Lung (tissue), 12 donors: ENCODE data around the gene PLA2G15. TPM values are rescaled to one million over a fixed set of nuclear protein-coding genes. Genes with fewer than 3 reads are reported as not detected.

Source experiments
- ATAC-seq: fragments of 200-7000 bp; cut with Tn5 transposase; one replicate; pipeline ENCODE4 v1.9.1; 2020; ENCODE audit warnings: moderate number of reproducible peaks; ENCODE audit not compliant: insufficient read depth, low FRiP score
- DNase-seq, 3 donors: peaks; one replicate each; pipeline ENCODE4 v3.0.0-alpha.2; 2013 to 2017
- H3K27ac ChIP-seq, 2 donors: one replicate each; pipeline ENCODE4 v1.5.1; 2013; ENCODE audit warnings: mild to moderate bottlenecking in 2 of 2, moderate library complexity in 2 of 2, control low read depth in 1 of 2, inconsistent platforms in 1 of 2, low read depth in 1 of 2, low read length in 1 of 2
- H3K27me3 ChIP-seq, 3 donors: one replicate each; pipeline ENCODE4 v1.5.1; 2013; ENCODE audit warnings: low read length in 2 of 3; ENCODE audit not compliant: control insufficient read depth in 3 of 3, insufficient read depth in 3 of 3
- H3K36me3 ChIP-seq, 4 donors: one replicate each; pipeline ENCODE4 v1.5.1; 2013; ENCODE audit warnings: low read length in 4 of 4, mild to moderate bottlenecking in 1 of 4, moderate library complexity in 1 of 4; ENCODE audit not compliant: control insufficient read depth in 4 of 4, insufficient read depth in 4 of 4
- H3K4me1 ChIP-seq, 5 donors: one replicate each; pipeline ENCODE4 v1.5.1; 2013; ENCODE audit warnings: low read length in 5 of 5, mild to moderate bottlenecking in 2 of 5, moderate library complexity in 1 of 5; ENCODE audit not compliant: control insufficient read depth in 5 of 5, insufficient read depth in 5 of 5
- H3K4me3 ChIP-seq: one replicate; pipeline ENCODE4 v1.5.1; 2013; ENCODE audit warnings: mild to moderate bottlenecking, control low read depth, moderate library complexity
- H3K9ac ChIP-seq, 2 donors: one replicate each; pipeline ENCODE4 v1.5.1; 2013; ENCODE audit warnings: low read length in 2 of 2, control low read depth in 1 of 2; ENCODE audit not compliant: insufficient read depth in 1 of 2
- H3K9me3 ChIP-seq, 4 donors: one replicate each; pipeline ENCODE4 v1.5.1; 2013; ENCODE audit warnings: low read length in 3 of 4, mild to moderate bottlenecking in 1 of 4, moderate library complexity in 1 of 4; ENCODE audit not compliant: control insufficient read depth in 4 of 4, insufficient read depth in 3 of 4
- WGBS, 2 donors: extraction: QIAGEN DNeasy Blood & Tissue Kit; methylation state at CpG; one replicate each; pipeline ENCODE4 v1.1.7; 2013; 5-methylcytosine and 5-hydroxymethylcytosine counted together
- polyA plus RNA-seq, 2 donors: library from polyadenylated mRNA; stranded (reverse); fragments of 200-250 nt; gene quantifications; one replicate each; pipeline ENCODE4 v1.2.1, GENCODE V29; 2013
- total RNA-seq, 2 donors: library from RNA; depleted of rRNA in 1 of 2; stranded (reverse); fragments of >200 nt in 1 of 2; gene quantifications; one replicate each; pipeline ENCODE4 v1.2.1, GENCODE V29; 2014 to 2021
- TF ChIP-seq, protein P1 (sequence below): IDR thresholded peaks from 2 replicates; pipeline ENCODE4 v1.5.1; 2012; ENCODE audit warnings: mild to moderate bottlenecking; ENCODE audit errors: control extremely low read depth, extremely low read depth
- donor health status: control.
- donor health status: control.
- donor health status: Bipolar disorder and iron deficiency.
- donor health status: healthy.
- donor health status: DM: yes; HTN: yes; CAD: no.

The PLA2G15 gene
- total and polyA plus RNA-seq, 4 donors, result 11.0 to 42.4 (median 19.6) TPM

DNA sequence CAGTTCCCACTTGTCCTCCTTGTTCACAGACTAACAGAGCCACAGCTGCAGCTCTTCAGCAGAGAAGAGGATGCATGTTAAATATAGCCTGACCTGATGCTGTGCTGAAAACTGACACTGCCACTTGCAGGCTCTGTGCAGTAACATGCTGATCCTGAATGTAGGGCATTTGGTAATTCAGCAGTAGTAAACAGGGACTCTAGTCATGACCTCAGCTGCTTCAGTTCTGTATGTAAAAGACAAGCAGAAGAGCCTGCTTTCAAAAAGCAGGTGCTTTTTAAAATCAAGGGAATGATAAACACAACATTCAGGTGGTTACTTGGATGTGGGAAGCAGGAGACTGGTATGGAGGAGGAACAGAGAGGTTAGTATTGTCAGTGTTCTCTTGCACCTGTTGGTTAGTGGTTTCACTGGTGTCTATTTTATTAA is 43.1 kb upstream of the PLA2G15 start:
- Histone ChIP-seq H3K27ac (no peak overlapping the region), H3K4me3 (no peak overlapping the region), H3K4me1 (peaks cover 0 to 3% (median 0%) of the 10 kb centered on the region in 5 donors), H3K27me3 (no peaks in the 10 kb centered on the region), H3K9ac (peak overlapping the region in 1 of 2 donors; percentile 7), H3K36me3 (peaks cover 0 to 11% (median 2%) of the 10 kb centered on the region in 4 donors), H3K9me3 (no peaks in the 10 kb centered on the region)
- TF ChIP-seq, protein P1, sequence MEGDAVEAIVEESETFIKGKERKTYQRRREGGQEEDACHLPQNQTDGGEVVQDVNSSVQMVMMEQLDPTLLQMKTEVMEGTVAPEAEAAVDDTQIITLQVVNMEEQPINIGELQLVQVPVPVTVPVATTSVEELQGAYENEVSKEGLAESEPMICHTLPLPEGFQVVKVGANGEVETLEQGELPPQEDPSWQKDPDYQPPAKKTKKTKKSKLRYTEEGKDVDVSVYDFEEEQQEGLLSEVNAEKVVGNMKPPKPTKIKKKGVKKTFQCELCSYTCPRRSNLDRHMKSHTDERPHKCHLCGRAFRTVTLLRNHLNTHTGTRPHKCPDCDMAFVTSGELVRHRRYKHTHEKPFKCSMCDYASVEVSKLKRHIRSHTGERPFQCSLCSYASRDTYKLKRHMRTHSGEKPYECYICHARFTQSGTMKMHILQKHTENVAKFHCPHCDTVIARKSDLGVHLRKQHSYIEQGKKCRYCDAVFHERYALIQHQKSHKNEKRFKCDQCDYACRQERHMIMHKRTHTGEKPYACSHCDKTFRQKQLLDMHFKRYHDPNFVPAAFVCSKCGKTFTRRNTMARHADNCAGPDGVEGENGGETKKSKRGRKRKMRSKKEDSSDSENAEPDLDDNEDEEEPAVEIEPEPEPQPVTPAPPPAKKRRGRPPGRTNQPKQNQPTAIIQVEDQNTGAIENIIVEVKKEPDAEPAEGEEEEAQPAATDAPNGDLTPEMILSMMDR, result no peak
- DNase-seq (no peak), ATAC-seq (no peak)

DNA sequence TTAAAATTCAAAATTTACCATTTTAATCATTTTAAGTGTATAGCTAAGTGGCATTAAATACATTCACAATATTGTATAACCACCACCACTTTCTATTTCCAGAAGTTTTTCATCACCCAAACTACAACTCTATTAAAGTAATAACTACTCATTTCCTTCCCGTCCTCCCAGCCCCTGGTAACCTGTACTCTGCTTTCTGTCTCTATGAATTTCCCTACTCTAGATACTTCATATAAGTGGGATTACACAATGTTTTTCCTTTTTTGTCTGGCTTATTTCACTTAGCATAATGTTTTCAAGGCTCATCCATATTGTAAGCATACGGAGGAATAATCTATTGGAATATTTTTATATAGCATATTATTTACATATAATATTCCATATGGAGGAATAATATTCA is 38.9 kb upstream of the PLA2G15 start:
- Histone ChIP-seq H3K27ac (no peak overlapping the region), H3K4me1 (peaks cover 0 to 1% (median 0%) of the 10 kb centered on the region in 5 donors), H3K9ac (no peak overlapping the region), H3K36me3 (peaks cover 0 to 6% (median 2%) of the 10 kb centered on the region in 4 donors), H3K9me3 (no peaks in the 10 kb centered on the region), H3K27me3 (no peaks in the 10 kb centered on the region), H3K4me3 (no peak overlapping the region)
- ATAC-seq (no peak), DNase-seq (no peak)
- TF ChIP-seq, protein P1, result no peak
- WGBS, 2 donors, result 65 to 84% methylated on average over 2 of the region's 2 CpGs

DNA sequence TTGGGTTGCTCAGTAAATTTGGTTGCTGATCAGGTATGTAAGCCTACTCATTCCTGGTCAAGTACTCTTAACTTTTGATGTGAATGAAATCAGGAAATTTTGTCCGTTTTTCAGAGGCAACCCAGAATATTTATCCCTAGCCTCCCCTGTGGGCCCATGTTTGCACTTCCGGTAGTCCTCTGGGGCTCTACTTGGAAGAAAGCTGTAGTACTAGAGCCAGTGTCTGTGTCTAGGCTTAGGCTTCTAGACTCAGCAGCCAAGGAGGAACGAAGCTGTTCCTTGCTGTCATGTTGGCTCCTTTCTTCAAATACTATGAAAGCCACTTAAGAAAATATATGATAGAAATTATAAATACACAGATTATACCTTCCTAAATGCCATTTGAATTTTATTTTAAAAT is 30.4 kb upstream of the PLA2G15 start:
- peak overlapping the region in 1 of 2 donors; percentile 5 for H3K27ac ChIP-seq
- ATAC-seq (no peak), DNase-seq (no peak)
- peaks cover 0 to 1% (median 0%) of the 10 kb centered on the region in 5 donors for H3K4me1 ChIP-seq
- H3K9ac ChIP-seq, result no peak overlapping the region
- WGBS, 2 donors, result 76 to 87% methylated on average over 3 of the region's 3 CpGs
- TF ChIP-seq, protein P1, result no peak
- peaks cover 0 to 4% (median under 1%) of the 10 kb centered on the region in 4 donors for H3K36me3 ChIP-seq
- H3K4me3 ChIP-seq, result no peak overlapping the region
- H3K9me3 ChIP-seq, result no peaks in the 10 kb centered on the region
- H3K27me3 ChIP-seq, result no peaks in the 10 kb centered on the region

DNA sequence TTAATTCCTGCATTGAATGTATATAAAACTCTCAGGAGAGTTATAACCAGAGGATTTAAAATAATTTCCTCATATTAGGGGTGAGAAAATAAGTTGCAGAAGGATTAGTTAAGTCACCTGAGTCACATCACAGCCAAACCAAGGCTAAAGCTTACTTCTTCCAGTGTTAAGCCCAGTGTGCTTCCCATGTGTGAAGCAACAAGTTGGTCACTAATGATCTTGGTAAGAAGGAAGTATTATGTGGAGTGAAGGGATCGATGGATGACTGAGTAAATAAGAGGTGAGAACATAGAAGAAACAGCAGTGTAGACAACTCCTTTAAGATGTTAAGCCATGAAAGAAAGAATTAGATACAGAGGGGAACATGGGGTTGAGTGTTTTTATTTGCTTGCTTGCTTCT is 29.9 kb upstream of the PLA2G15 start:
- H3K27ac ChIP-seq, result no peak overlapping the region
- H3K27me3 ChIP-seq, result no peaks in the 10 kb centered on the region
- 59 to 83% methylated on average over 1 of the region's 1 CpG for WGBS, 2 donors
- H3K9me3 ChIP-seq, result no peaks in the 10 kb centered on the region
- H3K36me3 ChIP-seq, result peaks cover 0 to 8% (median under 1%) of the 10 kb centered on the region in 4 donors
- DNase-seq, result no peak
- no peak overlapping the region for H3K9ac ChIP-seq
- TF ChIP-seq, protein P1, result no peak
- ATAC-seq, result no peak
- no peak overlapping the region for H3K4me3 ChIP-seq
- H3K4me1 ChIP-seq, result peaks cover 0 to 7% (median 0%) of the 10 kb centered on the region in 5 donors
